Neural crest cell (in vitro differentiated cells): ENCODE results near the gene SNX25. TPM values are rescaled to one million over a fixed set of nuclear protein-coding genes. Genes with fewer than 3 reads are reported as not detected.

Source experiments
- DNase-seq: peaks from one replicate; pipeline ENCODE4 v3.0.0; 2021; ENCODE audit warnings: low read depth, mixed read lengths, low spot score
- H3K27ac Mint-ChIP-seq: one replicate; pipeline ENCODE4 v1.8.0; 2021; ENCODE audit warnings: mild to moderate bottlenecking, mixed read lengths; ENCODE audit not compliant: unreplicated experiment
- H3K27me3 Mint-ChIP-seq: 2 replicates; pipeline ENCODE4 v1.8.0; 2021; ENCODE audit warnings: low read depth, mild to moderate bottlenecking, mixed read lengths
- H3K36me3 Mint-ChIP-seq: 2 replicates; pipeline ENCODE4 v1.8.0; 2021; ENCODE audit warnings: low read depth, mild to moderate bottlenecking, mixed read lengths
- H3K4me1 Mint-ChIP-seq: 2 replicates; pipeline ENCODE4 v1.8.0; 2021; ENCODE audit warnings: mixed read lengths
- H3K4me3 Mint-ChIP-seq: one replicate; pipeline ENCODE4 v1.8.0; 2021; ENCODE audit warnings: mild to moderate bottlenecking, mixed read lengths
- H3K9me3 Mint-ChIP-seq: 2 replicates; pipeline ENCODE4 v1.8.0; 2021; ENCODE audit warnings: mixed read lengths
- total RNA-seq: library from RNA; stranded (reverse); gene quantifications from 2 replicates; pipeline ENCODE4 v1.2.1, GENCODE V29; 2021
- TF ChIP-seq, protein P1 (sequence below): fragments of 200-600 bp; sonication (generic); conservative IDR thresholded peaks from 2 replicates; pipeline ENCODE4 v1.5.0; 2021; ENCODE audit warnings: antibody characterized with exemption, mild to moderate bottlenecking

The SNX25 gene
- total RNA-seq, 1 donor from 2014 or later = 9.7 TPM

DNA sequence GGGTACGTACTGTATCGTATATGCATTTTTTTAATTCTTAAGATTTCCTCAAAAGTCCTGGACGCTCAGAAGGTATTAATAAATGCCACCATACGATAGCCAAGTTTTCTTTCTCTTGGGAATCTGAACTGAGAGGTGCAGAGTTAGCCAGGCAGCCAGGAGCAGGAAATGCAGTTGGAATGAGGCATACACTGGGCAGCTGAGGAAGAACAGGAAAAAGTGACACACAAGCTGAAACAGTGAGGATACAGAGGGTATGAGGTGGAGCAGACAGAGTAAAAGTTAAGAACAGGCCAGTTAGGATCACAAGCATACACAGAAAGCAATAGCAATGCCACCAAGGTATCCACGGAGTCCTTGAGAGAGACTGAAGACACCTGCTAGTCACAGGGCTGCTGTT is 203.0 kb downstream of the SNX25 start:
- no peak for DNase-seq
- H3K36me3 Mint-ChIP-seq = peaks cover 6% of the 10 kb centered on the region
- TF ChIP-seq, protein P1, sequence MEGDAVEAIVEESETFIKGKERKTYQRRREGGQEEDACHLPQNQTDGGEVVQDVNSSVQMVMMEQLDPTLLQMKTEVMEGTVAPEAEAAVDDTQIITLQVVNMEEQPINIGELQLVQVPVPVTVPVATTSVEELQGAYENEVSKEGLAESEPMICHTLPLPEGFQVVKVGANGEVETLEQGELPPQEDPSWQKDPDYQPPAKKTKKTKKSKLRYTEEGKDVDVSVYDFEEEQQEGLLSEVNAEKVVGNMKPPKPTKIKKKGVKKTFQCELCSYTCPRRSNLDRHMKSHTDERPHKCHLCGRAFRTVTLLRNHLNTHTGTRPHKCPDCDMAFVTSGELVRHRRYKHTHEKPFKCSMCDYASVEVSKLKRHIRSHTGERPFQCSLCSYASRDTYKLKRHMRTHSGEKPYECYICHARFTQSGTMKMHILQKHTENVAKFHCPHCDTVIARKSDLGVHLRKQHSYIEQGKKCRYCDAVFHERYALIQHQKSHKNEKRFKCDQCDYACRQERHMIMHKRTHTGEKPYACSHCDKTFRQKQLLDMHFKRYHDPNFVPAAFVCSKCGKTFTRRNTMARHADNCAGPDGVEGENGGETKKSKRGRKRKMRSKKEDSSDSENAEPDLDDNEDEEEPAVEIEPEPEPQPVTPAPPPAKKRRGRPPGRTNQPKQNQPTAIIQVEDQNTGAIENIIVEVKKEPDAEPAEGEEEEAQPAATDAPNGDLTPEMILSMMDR = no peak
- no peaks in the 10 kb centered on the region for H3K27me3 Mint-ChIP-seq
- H3K9me3 Mint-ChIP-seq = peaks cover 3% of the 10 kb centered on the region
- H3K4me3 Mint-ChIP-seq = no peak overlapping the region
- H3K4me1 Mint-ChIP-seq = no peaks in the 10 kb centered on the region
- no peak overlapping the region for H3K27ac Mint-ChIP-seq

Other genes with a start within 250 kb of the SNX25 start
- gene HELT, start 191.1 kb upstream of the SNX25 start, total RNA-seq = not detected in 2 replicates
- gene SLC25A4, start 66.3 kb upstream of the SNX25 start, total RNA-seq = 24.1 and 25.0 TPM in 2 replicates
- 34.6 and 38.5 TPM in 2 replicates for gene CFAP97, start 5.6 kb upstream of the SNX25 start, total RNA-seq
- 0.07 TPM in 1 of 2 replicates, not detected in the other for gene LRP2BP, start 186.3 kb downstream of the SNX25 start, total RNA-seq
- gene ANKRD37, start 187.2 kb downstream of the SNX25 start, total RNA-seq = 0.98 and 1.6 TPM in 2 replicates
- gene UFSP2, start 216.4 kb downstream of the SNX25 start, total RNA-seq = 26.5 and 28.6 TPM in 2 replicates